ES-I3 (cell line): ENCODE measurements around the gene SLC25A29.

Experiments used
- H3K36me3 ChIP-seq: 2 replicates; pipeline ENCODE4 v1.6.1; 2013; ENCODE audit warnings: mild to moderate bottlenecking, low read length, control low read depth, moderate library complexity; ENCODE audit not compliant: insufficient read depth
- H3K4me1 ChIP-seq: 2 replicates; pipeline ENCODE4 v1.6.1; 2013; ENCODE audit warnings: mild to moderate bottlenecking, control low read depth, low read length; ENCODE audit not compliant: insufficient read depth
- H3K9ac ChIP-seq: 2 replicates; pipeline ENCODE4 v1.6.1; 2013; ENCODE audit warnings: low read depth, mild to moderate bottlenecking, low read length, moderate library complexity
- H3K9me3 ChIP-seq: 2 replicates; pipeline ENCODE4 v1.6.1; 2013; ENCODE audit warnings: mild to moderate bottlenecking, low read length, moderate library complexity; ENCODE audit not compliant: control insufficient read depth, insufficient read depth

Gene SLC25A29

GRCh38 chr14:100250732-100251465, 55.3 kb downstream of the SLC25A29 start:
- Histone ChIP-seq H3K9me3 (no peaks in the 10 kb centered on the region), H3K36me3 (no peaks in the 10 kb centered on the region; the same call in 1 of the 2 replicates), H3K4me1 (peaks cover 20% of the 10 kb centered on the region), H3K9ac (no peak overlapping the region)

- Histone ChIP-seq H3K36me3 (no peaks in the 10 kb centered on the region; the same call in 1 of the 2 replicates), H3K9me3 (no peaks in the 10 kb centered on the region), H3K4me1 (peaks cover 21% of the 10 kb centered on the region), H3K9ac (no peak overlapping the region)
Measured at GRCh38 chr14:100246809-100247428, 59.3 kb downstream of the SLC25A29 start.

- Histone ChIP-seq H3K4me1 (peaks cover 16% of the 10 kb centered on the region), H3K9me3 (no peaks in the 10 kb centered on the region), H3K9ac (no peak overlapping the region), H3K36me3 (no peaks in the 10 kb centered on the region)
Measured at GRCh38 chr14:100243020-100243419, 63.2 kb downstream of the SLC25A29 start.

GRCh38 chr14:100241279-100241678, 65.0 kb downstream of the SLC25A29 start:
- no peaks in the 10 kb centered on the region for H3K9me3 ChIP-seq
- no peaks in the 10 kb centered on the region for H3K36me3 ChIP-seq
- peak overlapping the region; percentile 69; the same call in 1 of the 2 replicates for H3K9ac ChIP-seq
- peaks cover 10% of the 10 kb centered on the region; the same call in 1 of the 2 replicates for H3K4me1 ChIP-seq
